ENCODE measurements around the gene AOPEP. TPM values are rescaled to one million over a fixed set of nuclear protein-coding genes. Genes with fewer than 3 reads are reported as not detected.

The AOPEP gene
- total RNA-seq, 1 donor from 2014 or later: 75.3 TPM

GRCh38 chr9:95129476-95130291, 403.2 kb downstream of the AOPEP start:
- H3K27ac ChIP-seq (ENCODE audit: low read depth, low read length): no peak overlapping the region
- no peak overlapping the region for H3K4me2 ChIP-seq (ENCODE audit: low read length)
- Mint-ChIP-seq H3K36me3 (ENCODE audit: low read depth, unreplicated experiment) (no peaks in the 10 kb centered on the region), H3K27me3 (ENCODE audit: low read depth, unreplicated experiment) (no peaks in the 10 kb centered on the region), H3K4me3 (ENCODE audit: unreplicated experiment) (no peak overlapping the region), H3K27ac (ENCODE audit: unreplicated experiment) (peak overlapping the region; percentile 21), H3K4me1 (ENCODE audit: low read depth, unreplicated experiment) (peaks cover 18% of the 10 kb centered on the region), H3K9me3 (ENCODE audit: unreplicated experiment) (no peaks in the 10 kb centered on the region)
- no peaks in the 10 kb centered on the region for H3K27me3 ChIP-seq (ENCODE audit: insufficient read depth, low read length)
- no peaks in the 10 kb centered on the region for H4K20me1 ChIP-seq (ENCODE audit: insufficient read depth, low read length)
- DNase-seq (ENCODE audit: low read depth) (no peak), FAIRE-seq (no peak)
- no peak for TF ChIP-seq EZH2 (IDR thresholded peaks at IDR 0.05; ENCODE audit: insufficient read depth, low read length)
- no peak for TF ChIP-seq CTCF (IDR thresholded peaks at IDR 0.05; ENCODE audit: insufficient read depth, low read depth, low read length)
- H3K36me3 ChIP-seq (ENCODE audit: insufficient read depth, low read length): no peaks in the 10 kb centered on the region
- H3K4me3 ChIP-seq (ENCODE audit: insufficient read depth, low read depth, low read length): no peak overlapping the region
- H3K4me1 ChIP-seq (ENCODE audit: insufficient read depth, low read length): no peaks in the 10 kb centered on the region
- H3K9ac ChIP-seq (ENCODE audit: low read length): no peak overlapping the region
- H3K79me2 ChIP-seq (ENCODE audit: insufficient read depth, low read length): no peaks in the 10 kb centered on the region
- no peak overlapping the region for H2AFZ ChIP-seq (ENCODE audit: low read depth, low read length)
- no peaks in the 10 kb centered on the region for H3K9me3 ChIP-seq (ENCODE audit: insufficient read depth, low read depth, low read length)

- no peak overlapping the region for H2AFZ ChIP-seq (ENCODE audit: low read depth, low read length)
- Mint-ChIP-seq H3K4me1 (ENCODE audit: low read depth, unreplicated experiment) (peaks cover 18% of the 10 kb centered on the region), H3K4me3 (ENCODE audit: unreplicated experiment) (no peak overlapping the region), H3K36me3 (ENCODE audit: low read depth, unreplicated experiment) (no peaks in the 10 kb centered on the region), H3K27ac (ENCODE audit: unreplicated experiment) (no peak overlapping the region), H3K27me3 (ENCODE audit: low read depth, unreplicated experiment) (no peaks in the 10 kb centered on the region), H3K9me3 (ENCODE audit: unreplicated experiment) (no peaks in the 10 kb centered on the region)
- no peak overlapping the region for H3K4me3 ChIP-seq (ENCODE audit: insufficient read depth, low read depth, low read length)
- no peaks in the 10 kb centered on the region for H3K4me1 ChIP-seq (ENCODE audit: insufficient read depth, low read length)
- no peak for DNase-seq (ENCODE audit: low read depth)
- H3K9ac ChIP-seq (ENCODE audit: low read length): no peak overlapping the region
- no peaks in the 10 kb centered on the region for H4K20me1 ChIP-seq (ENCODE audit: insufficient read depth, low read length)
- H3K4me2 ChIP-seq (ENCODE audit: low read length): no peak overlapping the region
- no peaks in the 10 kb centered on the region for H3K27me3 ChIP-seq (ENCODE audit: insufficient read depth, low read length)
- H3K9me3 ChIP-seq (ENCODE audit: insufficient read depth, low read depth, low read length): no peaks in the 10 kb centered on the region
- TF ChIP-seq CTCF (IDR thresholded peaks at IDR 0.05; ENCODE audit: insufficient read depth, low read depth, low read length) (no peak), EZH2 (IDR thresholded peaks at IDR 0.05; ENCODE audit: insufficient read depth, low read length) (no peak)
- no peak for FAIRE-seq
- H3K27ac ChIP-seq (ENCODE audit: low read depth, low read length): no peak overlapping the region
- no peaks in the 10 kb centered on the region for H3K79me2 ChIP-seq (ENCODE audit: insufficient read depth, low read length)
- H3K36me3 ChIP-seq (ENCODE audit: insufficient read depth, low read length): no peaks in the 10 kb centered on the region
Observed at GRCh38 chr9:95130484-95130883, 404.0 kb downstream of the AOPEP start.

All from astrocyte (in vitro differentiated cells and primary cell).